ENCODE data around the gene IQCK.

IQCK gene

GRCh38 chr16:19753815-19754643 lies 36.0 kb downstream of the IQCK start:
- no peak for DNase-seq (ENCODE audit: insufficient read length, low spot score)
- no peak for FAIRE-seq

- FAIRE-seq = no peak
- no peak for DNase-seq (ENCODE audit: insufficient read length, low spot score)
Measured at GRCh38 chr16:19754644-19755036, 36.6 kb downstream of the IQCK start.

GRCh38 chr16:19755268-19755667 lies 37.2 kb downstream of the IQCK start:
- no peak for DNase-seq (ENCODE audit: insufficient read length, low spot score)
- no peak for FAIRE-seq

- FAIRE-seq (no peak), DNase-seq (ENCODE audit: insufficient read length, low spot score) (no peak)
Measured at GRCh38 chr16:19757026-19757425, 39.0 kb downstream of the IQCK start.

- no peak for DNase-seq (ENCODE audit: insufficient read length, low spot score)
- FAIRE-seq = no peak
Measured at GRCh38 chr16:19757762-19758595, 39.9 kb downstream of the IQCK start.

- FAIRE-seq (no peak), DNase-seq (ENCODE audit: insufficient read length, low spot score) (no peak)
Measured at GRCh38 chr16:19760356-19761060, 42.4 kb downstream of the IQCK start.

GRCh38 chr16:19765860-19766553 lies 47.9 kb downstream of the IQCK start:
- DNase-seq (ENCODE audit: insufficient read length, low spot score) (no peak), FAIRE-seq (no peak)

- DNase-seq (ENCODE audit: insufficient read length, low spot score) (no peak), FAIRE-seq (no peak)
Measured at GRCh38 chr16:19766554-19766884, 48.4 kb downstream of the IQCK start.

GRCh38 chr16:19766988-19767387 lies 48.9 kb downstream of the IQCK start:
- FAIRE-seq (no peak), DNase-seq (ENCODE audit: insufficient read length, low spot score) (no peak)

- FAIRE-seq = no peak
- no peak for DNase-seq (ENCODE audit: insufficient read length, low spot score)
Measured at GRCh38 chr16:19767497-19767896, 49.4 kb downstream of the IQCK start.

- DNase-seq (ENCODE audit: insufficient read length, low spot score) = no peak
- FAIRE-seq = no peak
Measured at GRCh38 chr16:19769239-19769638, 51.2 kb downstream of the IQCK start.

- DNase-seq (ENCODE audit: insufficient read length, low spot score) = no peak
- FAIRE-seq = no peak
Measured at GRCh38 chr16:19771040-19771439, 53.0 kb downstream of the IQCK start.

GRCh38 chr16:19771796-19772195 lies 53.7 kb downstream of the IQCK start:
- no peak for FAIRE-seq
- DNase-seq (ENCODE audit: insufficient read length, low spot score) = no peak

GRCh38 chr16:19774024-19774423 lies 56.0 kb downstream of the IQCK start:
- FAIRE-seq = no peak

GRCh38 chr16:19776147-19776546 lies 58.1 kb downstream of the IQCK start:
- FAIRE-seq (no peak), DNase-seq (ENCODE audit: insufficient read length, low spot score) (no peak)

More at GRCh38 chr16:19774024-19774423, 56.0 kb downstream of the IQCK start:
- no peak for DNase-seq (ENCODE audit: insufficient read length, low spot score)

- FAIRE-seq (no peak), DNase-seq (ENCODE audit: insufficient read length, low spot score) (no peak)
Measured at GRCh38 chr16:19776565-19776964, 58.5 kb downstream of the IQCK start.

- DNase-seq (ENCODE audit: insufficient read length, low spot score) (no peak), FAIRE-seq (no peak)
Measured at GRCh38 chr16:19780321-19780720, 62.2 kb downstream of the IQCK start.

- DNase-seq (ENCODE audit: insufficient read length, low spot score) (no peak), FAIRE-seq (no peak)
Measured at GRCh38 chr16:19781226-19781625, 63.2 kb downstream of the IQCK start.

GRCh38 chr16:19783363-19784182 lies 65.5 kb downstream of the IQCK start:
- DNase-seq (ENCODE audit: insufficient read length, low spot score) (no peak), FAIRE-seq (no peak)

- no peak for DNase-seq (ENCODE audit: insufficient read length, low spot score)
- no peak for FAIRE-seq
Measured at GRCh38 chr16:19784183-19784736, 66.2 kb downstream of the IQCK start.
